Colonic mucosa (tissue), 4 donors: ENCODE measurements around the gene RNF113B. TPM values are rescaled to one million over a fixed set of nuclear protein-coding genes. Genes with fewer than 3 reads are reported as not detected.

Experiments
- DNase-seq: peaks from one replicate; pipeline ENCODE4 v3.0.0-alpha.2; 2020
- H3K27ac ChIP-seq: fragments of 200-600 bp; one replicate; pipeline ENCODE4 v1.8.0; 2021
- H3K27me3 ChIP-seq: fragments of 200-600 bp; one replicate; pipeline ENCODE4 v1.8.0; 2021
- H3K36me3 ChIP-seq: fragments of 200-600 bp; one replicate; pipeline ENCODE4 v1.8.0; 2021
- H3K4me1 ChIP-seq: fragments of 200-600 bp; one replicate; pipeline ENCODE4 v1.8.0; 2021; ENCODE audit warnings: mild to moderate bottlenecking
- H3K4me3 ChIP-seq: fragments of 200-600 bp; one replicate; pipeline ENCODE4 v1.8.0; 2021
- H3K9ac ChIP-seq, 2 donors: one replicate each; pipeline ENCODE4 v1.7.0; 2013; ENCODE audit warnings: control low read depth in 2 of 2, low read depth in 2 of 2, low read length in 2 of 2
- H3K9me3 ChIP-seq: fragments of 200-600 bp; one replicate; pipeline ENCODE4 v1.8.0; 2021
- CTCF ChIP-seq: fragments of 200-600 bp; IDR thresholded peaks from one replicate; pipeline ENCODE4 v1.8.0; 2022; ENCODE audit warnings: antibody characterized with exemption, mild to moderate bottlenecking
- intact Hi-C: fragments of 100-400 bp; cut with DNase I; formaldehyde crosslinking; loops from one replicate; pipeline ENCODE4 v1.14.1; 2022
- total RNA-seq, 2 donors: library from RNA; stranded (reverse); fragmentation: NEBNext Ultra II Directional in 1 of 2; extraction: Animal tissue kit (Norgen Biotek cat#: 25700) in 1 of 2; gene quantifications; one replicate each; pipeline ENCODE4 v1.2.1, GENCODE V29; 2021
- donor health status: healthy.
- donor health status: DM: no; HTN: no; CAD: no.
- donor health status: DM: no; HTN: no; CAD: no.

Gene RNF113B
- not detected for total RNA-seq

GRCh38 chr13:98176777-98177608, at the start of gene RNF113B:
TSS of gene RNF113B (minus strand) at chr13:98177269. CDS start at chr13:98177236, 33 bp downstream.
- H3K9ac ChIP-seq, result no peak within 1 kb of the TSS
- H3K9me3 ChIP-seq, result no peaks in the 10 kb centered on the region
- H3K36me3 ChIP-seq, result no peaks in the 10 kb centered on the region
- DNase-seq, result no peak
- intact Hi-C loops, result no loop called here
- no peak within 1 kb of the TSS for H3K27ac ChIP-seq
- peaks cover 8% of the 10 kb centered on the region for H3K4me1 ChIP-seq
- H3K27me3 ChIP-seq, result no peaks in the 10 kb centered on the region
- no peak within 1 kb of the TSS for H3K4me3 ChIP-seq
- no peak for TF ChIP-seq CTCF

- Histone ChIP-seq H3K27ac (no peak overlapping the region), H3K9ac (no peak overlapping the region), H3K27me3 (no peaks in the 10 kb centered on the region), H3K4me3 (no peak overlapping the region), H3K4me1 (peaks cover 5% of the 10 kb centered on the region), H3K9me3 (no peaks in the 10 kb centered on the region), H3K36me3 (no peaks in the 10 kb centered on the region)
- no peak for DNase-seq
- intact Hi-C loops, result no loop called here
- TF ChIP-seq CTCF, result no peak
Observed at GRCh38 chr13:98226496-98226895, 49.4 kb upstream of the RNF113B start.

GRCh38 chr13:98225036-98225940, 48.2 kb upstream of the RNF113B start:
- intact Hi-C loops, result no loop called here
- Histone ChIP-seq H3K27ac (no peak overlapping the region), H3K4me1 (peaks cover 5% of the 10 kb centered on the region), H3K9ac (no peak overlapping the region), H3K4me3 (no peak overlapping the region), H3K36me3 (no peaks in the 10 kb centered on the region), H3K9me3 (no peaks in the 10 kb centered on the region), H3K27me3 (no peaks in the 10 kb centered on the region)
- TF ChIP-seq CTCF, result no peak
- DNase-seq, result no peak

GRCh38 chr13:98224557-98224956, 47.5 kb upstream of the RNF113B start:
- Histone ChIP-seq H3K27ac (no peak overlapping the region), H3K4me1 (peaks cover 5% of the 10 kb centered on the region), H3K9me3 (no peaks in the 10 kb centered on the region), H3K9ac (no peak overlapping the region), H3K27me3 (no peaks in the 10 kb centered on the region), H3K4me3 (no peak overlapping the region), H3K36me3 (no peaks in the 10 kb centered on the region)
- intact Hi-C loops, result no loop called here
- TF ChIP-seq CTCF, result no peak
- DNase-seq, result no peak

- peaks cover 5% of the 10 kb centered on the region for H3K4me1 ChIP-seq
- no peaks in the 10 kb centered on the region for H3K27me3 ChIP-seq
- no peak for DNase-seq
- H3K4me3 ChIP-seq, result no peak overlapping the region
- H3K36me3 ChIP-seq, result no peaks in the 10 kb centered on the region
- TF ChIP-seq CTCF, result no peak
- intact Hi-C loops, result no loop called here
- H3K27ac ChIP-seq, result no peak overlapping the region
- H3K9ac ChIP-seq, result no peak overlapping the region
- H3K9me3 ChIP-seq, result no peaks in the 10 kb centered on the region
Observed at GRCh38 chr13:98223741-98224140, 46.7 kb upstream of the RNF113B start.
